HG03280 (cell line): ENCODE results near the gene ADRB1.

Experiments
- ATAC-seq: cut with Tn5 transposase; IDR thresholded peaks from one replicate; pipeline ENCODE4 v1.9.1; 2021; ENCODE audit warnings: mild to moderate bottlenecking, moderate library complexity; ENCODE audit not compliant: unreplicated experiment

ADRB1 gene

GRCh38 chr10:114025611-114026130 lies 18.0 kb upstream of the ADRB1 start:
- ATAC-seq, result no peak

GRCh38 chr10:114026189-114027040 lies 17.3 kb upstream of the ADRB1 start:
- peak; percentile 42 for ATAC-seq

GRCh38 chr10:114027041-114027394 lies 16.6 kb upstream of the ADRB1 start:
- ATAC-seq, result no peak

GRCh38 chr10:114027951-114028350 lies 15.7 kb upstream of the ADRB1 start:
- ATAC-seq, result no peak

DNA sequence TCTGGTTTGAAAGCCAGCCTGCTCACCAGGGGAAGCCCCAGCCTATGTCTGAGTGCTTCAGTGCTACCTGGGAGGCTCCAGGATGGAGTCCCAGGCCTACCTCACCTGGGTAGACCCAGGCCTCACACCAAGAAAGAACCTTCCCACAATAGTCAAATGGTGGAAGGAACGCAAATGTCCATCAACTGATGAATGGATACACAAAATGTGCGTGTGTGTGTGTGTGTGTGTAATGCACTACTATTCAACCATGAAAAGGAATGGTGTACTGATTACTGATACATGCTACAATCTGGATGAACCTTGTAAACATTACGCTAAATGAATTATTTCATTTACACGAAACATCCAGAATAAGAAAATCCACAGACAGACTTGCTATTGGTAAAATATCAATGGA lies 15.2 kb upstream of the ADRB1 start:
- ATAC-seq, result no peak

GRCh38 chr10:114029655-114030054 lies 14.0 kb upstream of the ADRB1 start:
- no peak for ATAC-seq

- ATAC-seq, result no peak
Observed at GRCh38 chr10:114030140-114030539, 13.5 kb upstream of the ADRB1 start.

DNA sequence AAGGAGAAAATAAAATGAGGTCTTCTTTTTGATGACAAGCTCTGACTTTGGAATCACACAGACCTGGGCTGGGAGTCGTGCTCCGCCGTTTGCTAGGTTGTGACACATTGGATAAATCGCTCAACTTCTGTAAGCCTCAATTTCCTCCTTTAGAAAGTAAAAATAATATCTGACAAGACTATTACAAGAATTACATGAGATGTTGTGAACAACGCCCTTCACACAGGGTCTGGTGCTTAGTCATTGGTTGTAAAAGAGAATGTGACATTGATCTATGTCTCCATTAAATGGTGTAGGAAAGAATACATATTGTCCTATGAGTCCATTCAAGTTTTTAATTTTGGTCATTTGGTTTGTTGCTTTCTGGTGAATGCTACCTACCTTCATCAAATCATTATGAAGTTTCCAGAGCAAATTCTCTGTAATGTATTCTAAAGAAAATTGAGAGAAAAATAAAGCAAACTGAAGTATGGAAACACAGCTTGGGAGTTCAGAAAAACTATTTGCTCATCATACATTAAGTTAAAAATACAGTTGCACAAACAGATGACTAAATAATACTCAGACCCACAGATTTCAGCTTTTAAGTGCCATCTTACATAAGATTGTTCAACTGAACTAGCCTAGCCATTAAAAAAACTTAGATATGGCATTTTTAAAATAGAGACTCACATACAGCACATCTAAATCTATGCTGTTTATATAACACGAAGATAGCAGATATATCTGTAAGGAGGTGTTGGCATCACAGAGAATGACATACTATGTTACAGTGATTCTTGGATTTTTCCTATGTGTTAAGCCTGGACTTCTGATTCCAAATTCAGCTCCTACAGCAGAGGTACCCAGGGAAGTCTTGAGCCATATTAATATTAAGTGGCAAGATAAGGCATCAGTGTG lies 12.3 kb upstream of the ADRB1 start:
- no peak for ATAC-seq

- ATAC-seq, result no peak
Observed at GRCh38 chr10:114033566-114033965, 10.1 kb upstream of the ADRB1 start.

DNA sequence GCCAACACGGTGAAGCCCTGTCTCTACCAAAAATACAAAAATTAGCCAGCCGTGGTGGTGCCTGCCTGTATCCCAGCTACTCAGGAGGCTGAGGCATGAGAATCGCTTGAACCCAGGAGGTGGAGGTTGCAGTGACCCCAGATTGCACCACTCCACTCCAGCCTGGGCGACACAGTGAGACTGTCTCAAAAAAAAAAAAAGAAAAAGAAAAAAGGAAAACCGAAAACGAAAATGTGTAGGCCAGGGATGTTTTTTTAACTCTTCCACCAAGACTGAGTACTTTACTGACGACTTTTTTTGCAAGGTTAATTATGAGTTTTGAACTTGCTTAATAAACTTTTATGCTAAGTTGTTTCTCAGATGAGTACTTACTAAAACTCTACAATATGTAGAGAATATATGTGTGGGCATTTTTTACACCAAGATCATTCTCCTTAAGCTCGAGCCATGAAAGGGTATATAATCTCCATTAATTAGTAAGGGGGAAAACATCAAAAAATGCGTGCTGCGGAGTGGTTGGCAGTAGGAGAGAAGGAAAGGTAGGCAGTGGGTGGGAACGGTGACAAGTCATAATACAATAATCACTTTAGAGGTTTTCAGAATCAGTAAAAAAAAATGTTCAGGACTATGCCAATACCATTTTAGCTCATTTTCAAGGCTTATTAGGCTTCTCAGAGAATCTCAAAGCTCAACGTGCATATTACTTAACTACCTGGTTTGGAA lies 8.6 kb upstream of the ADRB1 start:
- ATAC-seq, result no peak

DNA sequence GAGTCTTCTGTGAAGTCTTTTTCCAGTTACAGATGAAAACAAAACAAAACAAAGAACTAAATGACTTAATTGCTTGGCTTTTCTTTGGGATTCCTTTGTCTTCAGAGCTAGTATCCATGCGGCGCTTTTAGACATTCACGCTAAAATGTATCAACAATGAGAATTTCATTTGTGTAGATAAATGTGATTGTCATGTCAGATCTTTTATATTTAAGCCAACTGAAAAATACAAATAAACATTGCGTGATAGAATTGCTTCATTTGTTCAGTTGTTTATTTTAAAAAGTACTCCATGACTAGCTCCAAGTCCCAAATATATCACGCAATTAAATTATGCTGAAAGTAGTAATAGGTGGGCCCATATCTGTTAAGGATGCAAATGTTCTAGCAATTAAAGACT lies 7.9 kb upstream of the ADRB1 start:
- ATAC-seq, result no peak

DNA sequence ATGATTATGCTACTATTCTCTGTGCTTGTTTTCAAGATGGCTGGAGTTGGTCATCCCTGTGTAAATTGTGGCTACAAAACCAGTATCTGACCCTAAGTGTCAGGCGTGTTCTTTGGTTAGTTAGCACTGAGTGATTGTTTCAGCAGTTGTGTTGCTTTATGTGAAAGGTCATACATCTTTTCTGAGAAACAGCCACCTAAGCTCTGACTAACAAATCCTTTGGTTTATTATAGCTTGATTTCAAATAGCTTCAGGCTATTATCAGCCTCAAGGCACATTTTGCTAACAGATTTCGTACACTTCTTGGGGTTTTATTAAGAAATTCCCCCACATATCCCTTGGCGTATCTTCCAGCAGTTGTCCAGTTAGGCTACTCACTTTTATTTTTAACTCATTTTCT lies 4.8 kb upstream of the ADRB1 start:
- ATAC-seq, result no peak

DNA sequence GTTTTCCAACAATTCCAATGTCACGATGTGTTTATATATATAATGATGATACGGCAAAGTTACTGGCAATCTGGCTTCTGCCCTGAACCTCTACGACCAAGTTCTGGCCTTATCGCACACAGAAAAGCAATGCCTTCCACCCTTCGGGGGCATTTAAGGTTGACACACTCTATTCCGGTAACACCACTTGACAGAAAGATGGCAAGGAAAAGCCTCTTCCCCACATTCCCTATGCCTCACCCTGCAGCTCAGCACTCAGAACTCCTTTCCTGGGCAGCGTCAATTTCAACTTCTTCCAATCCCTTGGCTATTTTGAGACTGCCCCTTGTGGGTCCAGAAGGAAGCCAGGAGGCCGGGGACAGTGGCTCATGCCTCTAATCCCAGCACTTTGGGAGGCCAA lies 2.5 kb upstream of the ADRB1 start:
- ATAC-seq, result no peak

- ATAC-seq, result no peak
Observed at GRCh38 chr10:114042895-114043531, 653 bp upstream of the ADRB1 start.

- no peak for ATAC-seq
Observed at GRCh38 chr10:114044247-114045135, 825 bp downstream of the ADRB1 start.

DNA sequence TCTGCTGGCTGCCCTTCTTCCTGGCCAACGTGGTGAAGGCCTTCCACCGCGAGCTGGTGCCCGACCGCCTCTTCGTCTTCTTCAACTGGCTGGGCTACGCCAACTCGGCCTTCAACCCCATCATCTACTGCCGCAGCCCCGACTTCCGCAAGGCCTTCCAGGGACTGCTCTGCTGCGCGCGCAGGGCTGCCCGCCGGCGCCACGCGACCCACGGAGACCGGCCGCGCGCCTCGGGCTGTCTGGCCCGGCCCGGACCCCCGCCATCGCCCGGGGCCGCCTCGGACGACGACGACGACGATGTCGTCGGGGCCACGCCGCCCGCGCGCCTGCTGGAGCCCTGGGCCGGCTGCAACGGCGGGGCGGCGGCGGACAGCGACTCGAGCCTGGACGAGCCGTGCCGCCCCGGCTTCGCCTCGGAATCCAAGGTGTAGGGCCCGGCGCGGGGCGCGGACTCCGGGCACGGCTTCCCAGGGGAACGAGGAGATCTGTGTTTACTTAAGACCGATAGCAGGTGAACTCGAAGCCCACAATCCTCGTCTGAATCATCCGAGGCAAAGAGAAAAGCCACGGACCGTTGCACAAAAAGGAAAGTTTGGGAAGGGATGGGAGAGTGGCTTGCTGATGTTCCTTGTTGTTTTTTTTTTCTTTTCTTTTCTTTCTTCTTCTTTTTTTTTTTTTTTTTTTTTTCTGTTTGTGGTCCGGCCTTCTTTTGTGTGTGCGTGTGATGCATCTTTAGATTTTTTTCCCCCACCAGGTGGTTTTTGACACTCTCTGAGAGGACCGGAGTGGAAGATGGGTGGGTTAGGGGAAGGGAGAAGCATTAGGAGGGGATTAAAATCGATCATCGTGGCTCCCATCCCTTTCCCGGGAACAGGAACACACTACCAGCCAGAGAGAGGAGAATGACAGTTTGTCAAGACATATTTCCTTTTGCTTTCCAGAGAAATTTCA lies 1.7 kb downstream of the ADRB1 start:
- ATAC-seq, result no peak

- ATAC-seq, result no peak
Observed at GRCh38 chr10:114046087-114046458, 2.4 kb downstream of the ADRB1 start.

GRCh38 chr10:114048472-114048871 lies 4.8 kb downstream of the ADRB1 start:
- no peak for ATAC-seq

DNA sequence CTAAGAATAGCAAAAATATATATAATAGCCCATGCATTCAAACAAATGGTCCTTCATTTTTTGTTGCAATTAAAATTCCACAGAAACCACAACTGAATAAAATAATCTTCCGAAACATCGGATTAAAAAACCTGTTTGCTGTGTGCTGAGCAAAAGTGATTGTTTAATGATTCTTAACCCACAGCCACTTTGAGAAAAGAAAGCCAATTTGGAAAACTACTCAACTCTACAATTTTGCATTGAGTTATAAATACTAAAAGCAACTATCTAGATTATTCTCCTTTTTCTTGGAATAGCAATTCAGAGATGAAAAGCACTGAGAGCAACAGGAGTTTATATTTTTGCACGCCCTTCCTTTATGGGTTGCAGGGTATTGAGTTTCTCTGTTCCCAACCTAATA lies 8.0 kb downstream of the ADRB1 start:
- no peak for ATAC-seq
